Endothelial cell of umbilical vein (primary cell): ENCODE measurements around the gene RSPO3. TPM values are rescaled to one million over a fixed set of nuclear protein-coding genes. Genes with fewer than 3 reads are reported as not detected.

Experiments used
- BruUV-seq: library from RNA; stranded (reverse); fragments of 400-500 nt; replicated peaks from 2 replicates; lab custom pipeline; 2021; lab: Mats Ljungman, UMichigan
- CTCF ChIA-PET: fragments of 300-600, 350-600 bp; sonication (Branson Sonifier 250); formaldehyde crosslinking; loops from one replicate; lab custom pipeline; 2021; ENCODE audit warnings: antibody characterized with exemption, inconsistent platforms; lab: Charles Lee
- POLR2A ChIA-PET: fragments of 300-600, 350-600 bp; sonication (Branson Sonifier 250); formaldehyde crosslinking; loops from one replicate; lab custom pipeline; 2021; ENCODE audit warnings: antibody characterized with exemption, inconsistent platforms; lab: Charles Lee
- DNase-seq: peaks from one replicate; pipeline ENCODE4 v3.0.0-alpha.2; 2011; ENCODE audit warnings: low read depth, low spot score
- FAIRE-seq: peaks from 2 replicates; lab custom pipeline; 2011; peaks lifted over from hg19 to GRCh38; lab: Jason Lieb, UNC
- H2AFZ ChIP-seq: 2 replicates; pipeline ENCODE4 v1.6.0; 2012; ENCODE audit warnings: low read depth, low read length, control low read depth, inconsistent platforms
- H3K27ac ChIP-seq: 2 replicates; pipeline ENCODE4 v1.5.1; 2011; ENCODE audit warnings: low read depth, mild to moderate bottlenecking, control low read depth, low read length, moderate library complexity; ENCODE audit not compliant: insufficient read depth
- H3K27me3 ChIP-seq, 2 experiments: 2 replicates each; pipeline versions ENCODE4 v1.6.0 to v1.6.1; 2011; ENCODE audit warnings: low read length in 2 of 2, mixed read lengths in 1 of 2; ENCODE audit not compliant: control insufficient read depth in 2 of 2, insufficient read depth in 2 of 2
- H3K36me3 ChIP-seq, 2 experiments: 2 replicates in 1 of 2; 3 replicates in 1 of 2; pipeline ENCODE4 v1.5.1; 2011; ENCODE audit warnings: low read length in 2 of 2, mild to moderate bottlenecking in 1 of 2, moderate library complexity in 1 of 2; ENCODE audit not compliant: control insufficient read depth in 2 of 2, insufficient read depth in 2 of 2; ENCODE audit errors: extremely low read depth in 1 of 2
- H3K4me1 ChIP-seq: 3 replicates; pipeline ENCODE4 v1.5.1; 2011; ENCODE audit warnings: mild to moderate bottlenecking, low read length; ENCODE audit not compliant: control insufficient read depth, insufficient read depth; ENCODE audit errors: extremely low read depth
- H3K4me2 ChIP-seq: 2 replicates; pipeline ENCODE4 v1.6.1; 2011; ENCODE audit warnings: low read length, control low read depth, mixed read lengths; ENCODE audit not compliant: insufficient read depth
- H3K4me3 ChIP-seq, 3 experiments: fragments of 200-600 bp in 1 of 3; sonication (generic), shearing (Covaris generic) in 1 of 3; replicated peaks in 1 of 3; 2 replicates each; pipeline ENCODE4 v1.5.1; 2011 to 2016; ENCODE audit warnings: control low read depth in 3 of 3, low read length in 3 of 3, mild to moderate bottlenecking in 2 of 3, inconsistent platforms in 1 of 3, low read depth in 1 of 3, moderate library complexity in 1 of 3; ENCODE audit not compliant: insufficient read depth in 1 of 3
- H3K79me2 ChIP-seq: 2 replicates; pipeline ENCODE4 v1.6.0; 2012; ENCODE audit warnings: low read length, inconsistent platforms; ENCODE audit not compliant: control insufficient read depth, insufficient read depth
- H3K9ac ChIP-seq: replicated peaks from 2 replicates; pipeline ENCODE3; 2011; ENCODE audit warnings: low read length, control low read depth; ENCODE audit not compliant: insufficient read depth; ENCODE audit errors: extremely low read depth
- H3K9me1 ChIP-seq: replicated peaks from 3 replicates; pipeline ENCODE4 v1.6.0; 2011; ENCODE audit warnings: mild to moderate bottlenecking, low read length; ENCODE audit not compliant: control insufficient read depth, insufficient read depth; ENCODE audit errors: extremely low read depth
- H3K9me3 ChIP-seq: replicated peaks from 2 replicates; pipeline ENCODE4 v1.5.1; 2012; ENCODE audit warnings: low read length, inconsistent platforms; ENCODE audit not compliant: control insufficient read depth, insufficient read depth
- H4K20me1 ChIP-seq: replicated peaks from 2 replicates; pipeline ENCODE3; 2011; ENCODE audit warnings: mild to moderate bottlenecking, low read length; ENCODE audit not compliant: control insufficient read depth, insufficient read depth; ENCODE audit errors: extremely low read depth
- GATA2 ChIP-seq: IDR thresholded peaks from 2 replicates; pipeline ENCODE4 v1.7.0; 2011; ENCODE audit warnings: low read depth, mild to moderate bottlenecking, moderate library complexity, mixed read lengths, low read length; ENCODE audit not compliant: insufficient read length, insufficient read depth
- MAX ChIP-seq: IDR thresholded peaks from 2 replicates; pipeline ENCODE4 v1.6.1; 2011; ENCODE audit not compliant: insufficient read depth, insufficient read length
- POLR2A ChIP-seq: IDR thresholded peaks from 2 replicates; pipeline ENCODE4 v1.6.1; 2012; ENCODE audit warnings: low read depth, mild to moderate bottlenecking, control low read depth, low read length
- dilution Hi-C: fragments of 300-500 bp; cut with MboI; formaldehyde crosslinking; loops from one replicate; pipeline ENCODE4 v1.15.0; 2019; ENCODE audit warnings: low sequenced_read_pairs; ENCODE audit not compliant: extremely low pct_ligation_motif_present
- intact Hi-C: fragments of 100-400 bp; cut with micrococcal nuclease; formaldehyde crosslinking; loops from one replicate; pipeline ENCODE4 v1.10.0; 2022
- polyA plus RNA-seq, 4 experiments: library from polyadenylated mRNA; depleted of rRNA in 3 of 4; stranded (reverse) in 3 of 4; unstranded in 1 of 4; fragments of >200 nt; gene quantifications; 2 replicates each; pipeline versions ENCODE4 v1.2.1 to v1.2.3, GENCODE V29; 2011 to 2012; ENCODE audit warnings: missing spikeins in 1 of 4
- total RNA-seq: library from RNA; stranded (reverse); gene quantifications from 2 replicates; pipeline ENCODE4 v1.2.3, GENCODE V29; 2021

RSPO3 gene
- total and polyA plus RNA-seq, 2 donors (not counting 3 experiments of a cell fraction or from before 2014, with no cell fraction given), result 1.8 to 11.1 TPM

DNA sequence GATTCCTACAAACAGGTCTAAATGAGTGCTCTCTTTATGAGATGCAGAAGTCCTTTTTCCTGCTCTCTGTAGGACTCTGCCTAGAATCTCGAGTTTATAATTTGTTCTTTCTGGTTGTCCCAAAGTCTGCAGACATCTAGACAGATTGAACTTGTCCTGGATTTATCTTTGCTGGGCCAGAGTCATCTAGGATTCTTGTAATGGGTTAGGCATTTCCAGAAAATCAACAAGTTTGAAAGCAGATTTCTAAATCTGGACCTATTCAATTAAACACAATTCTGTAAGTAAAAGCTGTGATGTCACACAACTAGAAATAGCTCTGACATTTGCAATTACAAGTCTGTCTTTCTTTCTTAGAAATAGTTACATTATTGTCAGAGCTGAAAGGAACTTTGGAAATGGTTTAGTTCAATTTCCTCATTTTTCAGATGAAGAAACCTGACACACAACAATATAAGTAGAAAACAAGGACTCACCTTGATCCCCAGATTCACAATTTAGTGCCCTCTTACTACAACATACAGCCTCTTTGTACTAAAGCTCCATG lies 4.2 kb upstream of the RSPO3 start:
- DNase-seq (no peak), FAIRE-seq (no peak)
- Histone ChIP-seq H2AFZ (no peak overlapping the region), H4K20me1 (no peaks in the 10 kb centered on the region), H3K9me3 (no peaks in the 10 kb centered on the region), H3K79me2 (no peaks in the 10 kb centered on the region), H3K27me3 (no peaks in the 10 kb centered on the region), H3K36me3 (no peaks in the 10 kb centered on the region), H3K4me3 (no peak overlapping the region), H3K4me2 (no peak overlapping the region), H3K9me1 (no peaks in the 10 kb centered on the region), H3K9ac (no peak overlapping the region), H3K27ac (no peak overlapping the region), H3K4me1 (peaks cover 2% of the 10 kb centered on the region)
- no TSS peak for BruUV-seq
- TF ChIP-seq MAX, result no peak
- ChIA-PET CTCF (interaction anchor here (1.5 kb wide), 2 partner anchors 66 to 76 kb away, joined by 3 to 5 read pairs; no protein-coding TSS in a partner anchor), POLR2A (no interaction called here)
- dilution Hi-C loops (no loop called here), intact Hi-C loops (no loop called here)

DNA sequence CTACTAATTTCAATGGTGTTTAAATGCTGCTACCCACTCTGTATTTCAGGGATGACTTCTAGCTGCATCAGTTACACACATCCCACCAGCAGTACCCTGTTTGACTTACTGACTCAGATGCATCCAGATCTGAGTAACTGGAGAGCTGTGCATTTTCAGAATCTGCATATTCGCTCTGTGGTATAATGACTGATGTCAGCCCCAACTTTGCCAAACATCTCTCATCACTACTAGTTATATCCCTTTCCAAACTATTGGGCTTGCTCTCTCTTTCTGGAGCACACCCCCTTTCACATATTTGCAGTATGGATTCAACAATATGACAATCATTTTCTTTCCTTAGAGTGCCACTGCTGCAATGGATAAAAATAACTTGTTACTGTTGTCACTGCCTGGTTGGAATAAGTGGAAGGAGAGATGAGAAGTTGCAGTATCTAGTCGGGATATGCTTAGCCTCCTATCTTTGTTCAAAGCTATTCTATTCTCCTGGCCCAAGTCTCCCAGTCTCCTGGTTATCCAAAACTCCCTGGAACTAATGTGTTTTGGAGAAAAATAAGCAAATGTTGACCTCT lies 3.3 kb upstream of the RSPO3 start:
- H3K9me1 ChIP-seq, result no peaks in the 10 kb centered on the region
- ChIA-PET CTCF (interaction anchor here (0.7 to 2.6 kb wide), 4 partner anchors 74 to 939 kb away, joined by 3 to 16 read pairs (median 6); partner anchors contain the start of gene RNF146), POLR2A (no interaction called here)
- H3K27ac ChIP-seq, result no peak overlapping the region
- no peaks in the 10 kb centered on the region for H4K20me1 ChIP-seq
- H3K4me1 ChIP-seq, result peaks cover 7% of the 10 kb centered on the region
- no peak overlapping the region for H3K9ac ChIP-seq
- H3K4me2 ChIP-seq, result no peak overlapping the region
- DNase-seq, result no peak
- intact Hi-C loops (no loop called here), dilution Hi-C loops (no loop called here)
- FAIRE-seq, result no peak
- no peaks in the 10 kb centered on the region for H3K36me3 ChIP-seq
- TF ChIP-seq POLR2A, result no peak
- no peak for TF ChIP-seq MAX
- no peak for TF ChIP-seq GATA2
- H3K27me3 ChIP-seq, result no peaks in the 10 kb centered on the region
- H2AFZ ChIP-seq, result no peak overlapping the region
- H3K79me2 ChIP-seq, result no peaks in the 10 kb centered on the region
- H3K9me3 ChIP-seq, result no peaks in the 10 kb centered on the region
- no TSS peak for BruUV-seq
- H3K4me3 ChIP-seq, result no peak overlapping the region
